Hepatocyte (in vitro differentiated cells): ENCODE data around the gene PBLD. TPM values are rescaled to one million over a fixed set of nuclear protein-coding genes. Genes with fewer than 3 reads are reported as not detected.

Experiments used
- DNase-seq: peaks from one replicate; pipeline ENCODE4 v3.0.0-alpha.2; 2016; ENCODE audit warnings: low spot score
- H2AFZ ChIP-seq: fragments of 200-600 bp; sonication (generic); 2 replicates; pipeline ENCODE4 v1.6.0; 2016; ENCODE audit warnings: antibody characterized with exemption, mild to moderate bottlenecking
- H3K27ac ChIP-seq: fragments of 200-600 bp; sonication (generic); 2 replicates; pipeline ENCODE4 v1.5.1; 2016; ENCODE audit warnings: mild to moderate bottlenecking
- H3K27me3 ChIP-seq: fragments of 200-600 bp; sonication (generic); 2 replicates; pipeline ENCODE4 v1.6.1; 2016
- H3K36me3 ChIP-seq: fragments of 200-600 bp; sonication (generic); replicated peaks from 2 replicates; pipeline ENCODE4 v1.5.1; 2016; ENCODE audit warnings: low read depth; ENCODE audit not compliant: insufficient read depth
- H3K4me1 ChIP-seq: fragments of 200-600 bp; sonication (generic); 2 replicates; pipeline ENCODE4 v1.5.1; 2016; ENCODE audit warnings: mild to moderate bottlenecking, moderate library complexity; ENCODE audit not compliant: insufficient read depth
- H3K4me2 ChIP-seq: fragments of 200-600 bp; sonication (generic); 2 replicates; pipeline ENCODE4 v1.6.0; 2016
- H3K4me3 ChIP-seq: fragments of 200-600 bp; sonication (generic); 2 replicates; pipeline ENCODE4 v1.5.1; 2016; ENCODE audit warnings: mild to moderate bottlenecking
- H3K79me2 ChIP-seq: fragments of 200-600 bp; sonication (generic); 2 replicates; pipeline ENCODE4 v1.6.0; 2017; ENCODE audit warnings: mild to moderate bottlenecking
- H3K9me2 ChIP-seq: fragments of 200-600 bp; sonication (generic); replicated peaks from 2 replicates; pipeline ENCODE4 v1.6.0; 2017; ENCODE audit warnings: mild to moderate bottlenecking; ENCODE audit not compliant: insufficient read depth
- H3K9me3 ChIP-seq: fragments of 200-600 bp; sonication (generic); 2 replicates; pipeline ENCODE4 v1.5.1; 2016; ENCODE audit warnings: low read depth, mild to moderate bottlenecking
- H4K20me1 ChIP-seq: fragments of 200-600 bp; sonication (generic); 2 replicates; pipeline ENCODE4 v1.6.0; 2016; ENCODE audit warnings: mild to moderate bottlenecking; ENCODE audit not compliant: insufficient read depth, poor library complexity, severe bottlenecking
- EZH2 ChIP-seq: fragments of 200-600 bp; sonication (generic); IDR thresholded peaks from 2 replicates; pipeline ENCODE4 v1.6.1; 2016; ENCODE audit warnings: antibody characterized with exemption, mild to moderate bottlenecking, borderline replicate concordance
- EZH2phosphoT487 ChIP-seq: fragments of 200-600 bp; sonication (generic); IDR thresholded peaks from one replicate; pipeline ENCODE4 v1.6.1; 2018; ENCODE audit warnings: antibody characterized with exemption, mild to moderate bottlenecking, low read depth, moderate library complexity; ENCODE audit not compliant: unreplicated experiment, severe bottlenecking
- WGBS: methylation state at CpG from one replicate; pipeline ENCODE4 v1.1.6; 2016; ENCODE audit warnings: low lambda C conversion rate; ENCODE audit errors: missing lambda C conversion rate; 5-methylcytosine and 5-hydroxymethylcytosine counted together
- polyA plus RNA-seq: library from polyadenylated mRNA; unstranded; fragments of >200 nt; fragmentation: Nextera tagmentation; extraction: Ambion mirVana; gene quantifications from 2 replicates; pipeline ENCODE4 v1.2.1, GENCODE V29; 2016
- total RNA-seq: library from RNA; depleted of rRNA; stranded (reverse); fragments of >200 nt; gene quantifications from 2 replicates; pipeline ENCODE4 v1.2.3, GENCODE V29; 2014
- TF ChIP-seq, protein P1 (sequence below): fragments of 200-600 bp; sonication (generic); IDR thresholded peaks from 2 replicates; pipeline ENCODE4 v1.5.1; 2016; ENCODE audit warnings: antibody characterized with exemption, mild to moderate bottlenecking; ENCODE audit not compliant: poor library complexity

Gene PBLD
- total RNA-seq (37.0 and 42.2 TPM in 2 replicates), polyA plus RNA-seq (12.8 and 26.1 TPM in 2 replicates)

GRCh38 chr10:68332259-68333057 is at the start of gene PBLD:
PBLD (minus strand) TSS chr10:68332928; CDS start chr10:68306844, 26,084 bp downstream.
- DNase-seq: peak; percentile 87
- no peaks in the 10 kb centered on the region for H3K9me3 ChIP-seq
- peak within 1 kb of the TSS; percentile 37 for H2AFZ ChIP-seq
- no peaks in the 10 kb centered on the region for H3K36me3 ChIP-seq
- H3K4me1 ChIP-seq: peaks cover 35% of the 10 kb centered on the region
- no peaks in the 10 kb centered on the region for H3K9me2 ChIP-seq
- H3K27ac ChIP-seq: peak within 1 kb of the TSS; percentile 100
- H3K27me3 ChIP-seq: no peaks in the 10 kb centered on the region
- H4K20me1 ChIP-seq: peaks cover 46% of the 10 kb centered on the region
- H3K4me2 ChIP-seq: peak within 1 kb of the TSS; percentile 84
- WGBS: 1% methylated on average over 42 of the region's 51 CpGs
- H3K79me2 ChIP-seq: peaks cover 58% of the 10 kb centered on the region
- no peak for TF ChIP-seq EZH2phosphoT487
- TF ChIP-seq, protein P1, sequence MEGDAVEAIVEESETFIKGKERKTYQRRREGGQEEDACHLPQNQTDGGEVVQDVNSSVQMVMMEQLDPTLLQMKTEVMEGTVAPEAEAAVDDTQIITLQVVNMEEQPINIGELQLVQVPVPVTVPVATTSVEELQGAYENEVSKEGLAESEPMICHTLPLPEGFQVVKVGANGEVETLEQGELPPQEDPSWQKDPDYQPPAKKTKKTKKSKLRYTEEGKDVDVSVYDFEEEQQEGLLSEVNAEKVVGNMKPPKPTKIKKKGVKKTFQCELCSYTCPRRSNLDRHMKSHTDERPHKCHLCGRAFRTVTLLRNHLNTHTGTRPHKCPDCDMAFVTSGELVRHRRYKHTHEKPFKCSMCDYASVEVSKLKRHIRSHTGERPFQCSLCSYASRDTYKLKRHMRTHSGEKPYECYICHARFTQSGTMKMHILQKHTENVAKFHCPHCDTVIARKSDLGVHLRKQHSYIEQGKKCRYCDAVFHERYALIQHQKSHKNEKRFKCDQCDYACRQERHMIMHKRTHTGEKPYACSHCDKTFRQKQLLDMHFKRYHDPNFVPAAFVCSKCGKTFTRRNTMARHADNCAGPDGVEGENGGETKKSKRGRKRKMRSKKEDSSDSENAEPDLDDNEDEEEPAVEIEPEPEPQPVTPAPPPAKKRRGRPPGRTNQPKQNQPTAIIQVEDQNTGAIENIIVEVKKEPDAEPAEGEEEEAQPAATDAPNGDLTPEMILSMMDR: peak; percentile 51
- peak within 1 kb of the TSS; percentile 84 for H3K4me3 ChIP-seq

- no peak for TF ChIP-seq EZH2phosphoT487
- TF ChIP-seq, protein P1: no peak
- TF ChIP-seq EZH2: no peak
- Histone ChIP-seq H3K36me3 (peaks cover 5% of the 10 kb centered on the region), H3K4me1 (no peaks in the 10 kb centered on the region), H3K79me2 (no peaks in the 10 kb centered on the region), H2AFZ (no peak overlapping the region), H3K9me3 (peaks cover 8% of the 10 kb centered on the region), H3K9me2 (no peaks in the 10 kb centered on the region), H4K20me1 (no peaks in the 10 kb centered on the region), H3K27me3 (no peaks in the 10 kb centered on the region), H3K4me3 (no peak overlapping the region), H3K27ac (no peak overlapping the region), H3K4me2 (no peak overlapping the region)
- 90% methylated on average over 1 of the region's 1 CpG for WGBS
- DNase-seq: no peak
These were observed 38.9 kb upstream of the PBLD start for GRCh38 chr10:68371604-68372003.

DNA sequence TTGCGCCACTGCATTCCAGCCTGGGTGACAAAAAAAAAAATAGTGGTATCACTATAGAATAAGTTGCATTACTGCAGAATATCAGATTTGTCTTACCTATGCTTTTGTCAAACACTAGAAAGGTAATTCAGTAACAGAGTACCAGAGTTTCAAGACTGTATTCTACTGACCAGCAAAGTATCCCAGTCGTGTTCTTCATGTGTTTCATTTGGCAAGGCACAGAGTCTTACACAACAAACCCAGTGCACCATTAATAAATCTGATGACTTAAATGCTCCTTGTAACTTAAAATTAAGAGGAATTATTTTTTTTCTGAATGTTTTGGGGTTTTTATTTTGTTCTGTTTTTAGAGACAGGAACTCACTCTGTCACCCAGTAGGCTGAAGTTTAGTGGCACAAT is 34.4 kb upstream of the PBLD start:
- Histone ChIP-seq H3K9me3 (peaks cover 7% of the 10 kb centered on the region), H3K4me2 (no peak overlapping the region), H4K20me1 (no peaks in the 10 kb centered on the region), H3K27ac (no peak overlapping the region), H3K9me2 (no peaks in the 10 kb centered on the region), H3K4me1 (no peaks in the 10 kb centered on the region), H3K36me3 (peaks cover 5% of the 10 kb centered on the region), H2AFZ (no peak overlapping the region), H3K4me3 (no peak overlapping the region), H3K27me3 (no peaks in the 10 kb centered on the region), H3K79me2 (no peaks in the 10 kb centered on the region)
- TF ChIP-seq EZH2phosphoT487: no peak
- no peak for TF ChIP-seq EZH2
- TF ChIP-seq, protein P1: no peak
- no peak for DNase-seq
- 98% methylated on average over 2 of the region's 2 CpGs for WGBS
